ENCODE data around the gene DNAJC11.
A peak's percentile ranks its signal among the peaks of the same experiment; 100 is the strongest.
"Not testable (repeated sequence)": the region's sequence is repeated elsewhere in the genome, so short reads cannot be mapped to it uniquely, and the experiment has no call there.

The DNAJC11 gene

GRCh38 chr1:6701437-6702153, at the start of gene DNAJC11:
TSS of gene DNAJC11 (minus strand) at chr1:6701816. CDS start at chr1:6701800, 16 bp downstream.
- peak; percentile 86 for DNase-seq

GRCh38 chr1:6750490-6750889, 48.9 kb upstream of the DNAJC11 start:
- no peak for DNase-seq

GRCh38 chr1:6747674-6748073, 46.1 kb upstream of the DNAJC11 start:
- DNase-seq: no peak

- no peak for DNase-seq
These were observed 43.5 kb upstream of the DNAJC11 start for GRCh38 chr1:6745073-6745472.

GRCh38 chr1:6743189-6744101, 41.8 kb upstream of the DNAJC11 start:
- DNase-seq: no peak

GRCh38 chr1:6742676-6743188, 41.1 kb upstream of the DNAJC11 start:
- DNase-seq: not testable (repeated sequence)

- DNase-seq: no peak
These were observed 37.5 kb upstream of the DNAJC11 start for GRCh38 chr1:6738987-6739676.

GRCh38 chr1:6732942-6733341, 31.3 kb upstream of the DNAJC11 start:
- no peak for DNase-seq

GRCh38 chr1:6731905-6732304, 30.3 kb upstream of the DNAJC11 start:
- no peak for DNase-seq

- no peak for DNase-seq
These were observed 29.3 kb upstream of the DNAJC11 start for GRCh38 chr1:6730880-6731279.

GRCh38 chr1:6730473-6730872, 28.9 kb upstream of the DNAJC11 start:
- DNase-seq: no peak

- peak; percentile 21 for DNase-seq
These were observed 25.9 kb upstream of the DNAJC11 start for GRCh38 chr1:6727535-6727934.

GRCh38 chr1:6726253-6726652, 24.6 kb upstream of the DNAJC11 start:
- no peak for DNase-seq

- no peak for DNase-seq
These were observed 23.0 kb upstream of the DNAJC11 start for GRCh38 chr1:6724517-6725141.

GRCh38 chr1:6723621-6724428, 22.2 kb upstream of the DNAJC11 start:
- DNase-seq: no peak

GRCh38 chr1:6711174-6711573, 9.6 kb upstream of the DNAJC11 start:
- no peak for DNase-seq

GRCh38 chr1:6704746-6705145, 3.1 kb upstream of the DNAJC11 start:
- DNase-seq: no peak

GRCh38 chr1:6703016-6703415, 1.4 kb upstream of the DNAJC11 start:
- no peak for DNase-seq

- no peak for DNase-seq
These were observed 671 bp downstream of the DNAJC11 start for GRCh38 chr1:6700853-6701436.

GRCh38 chr1:6699915-6700314, 1.7 kb downstream of the DNAJC11 start:
- not testable (repeated sequence) for DNase-seq

- no peak for DNase-seq
These were observed 5.7 kb downstream of the DNAJC11 start for GRCh38 chr1:6695868-6696267.
